ENCODE data around the gene MVB12B. TPM values are rescaled to one million over a fixed set of nuclear protein-coding genes. Genes with fewer than 3 reads are reported as not detected.

Gene MVB12B
- total RNA-seq, 1 experiment from 2014 or later: not detected

DNA sequence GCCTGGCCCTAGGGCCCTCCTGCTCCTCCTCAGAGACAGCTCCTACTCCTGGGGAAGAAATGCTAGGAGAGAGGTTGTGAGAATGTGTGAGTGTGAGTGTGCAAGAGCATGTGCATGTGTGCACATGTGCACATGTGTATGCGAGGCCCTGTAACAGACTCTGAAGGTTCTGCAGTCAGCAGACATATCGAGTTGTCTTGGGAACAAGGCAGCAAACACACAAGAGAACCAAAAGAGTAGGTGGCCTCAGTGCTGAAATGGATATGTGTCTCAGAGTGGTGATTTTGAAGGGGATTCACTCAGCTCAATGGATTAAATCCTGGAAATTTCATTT lies 50.5 kb downstream of the MVB12B start:
- H3K9me2 ChIP-seq (replicated peaks; ENCODE audit: insufficient read depth, low read length): no peaks in the 10 kb centered on the region
- H4K20me1 ChIP-seq (ENCODE audit: insufficient read depth, low read depth, low read length): no peaks in the 10 kb centered on the region
- no peak overlapping the region for H2AFZ ChIP-seq (ENCODE audit: low read length)
- H3K4me1 ChIP-seq (ENCODE audit: low read length): no peaks in the 10 kb centered on the region
- H3K9me3 ChIP-seq (ENCODE audit: low read length): no peaks in the 10 kb centered on the region
- H3K79me2 ChIP-seq (ENCODE audit: low read length): no peaks in the 10 kb centered on the region
- no peak overlapping the region for H3K4me3 ChIP-seq (ENCODE audit: low read length)
- no peak for DNase-seq
- H3K27ac ChIP-seq (ENCODE audit: low read length): no peak overlapping the region
- no peaks in the 10 kb centered on the region for H3K27me3 ChIP-seq (ENCODE audit: low read length)
- H3K9ac ChIP-seq (ENCODE audit: low read length): no peak overlapping the region
- H3K36me3 ChIP-seq (ENCODE audit: insufficient read depth, low read length): no peaks in the 10 kb centered on the region
- H3K4me2 ChIP-seq (ENCODE audit: low read depth, low read length, poor library complexity, severe bottlenecking): no peak overlapping the region

DNA sequence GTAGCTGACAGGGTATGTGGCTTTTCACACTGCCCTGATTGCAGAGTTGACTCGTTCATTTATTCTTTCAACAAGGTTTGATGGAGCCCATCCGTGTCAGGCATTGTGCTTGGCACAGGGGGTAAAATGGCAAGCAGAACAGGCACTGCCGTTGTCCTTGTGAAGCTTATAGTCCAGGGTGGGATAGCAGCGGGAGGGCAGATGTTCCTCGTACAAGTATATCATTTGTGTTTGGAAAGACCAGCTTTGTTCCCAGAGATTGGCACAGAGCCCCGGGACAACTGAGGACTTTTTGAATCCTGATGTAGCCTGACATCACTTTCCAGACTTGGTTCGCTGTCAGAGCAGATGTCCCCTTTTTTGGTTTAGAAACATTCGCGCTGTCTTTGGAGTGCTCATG lies 50.9 kb downstream of the MVB12B start:
- Histone ChIP-seq H3K9me3 (ENCODE audit: low read length) (no peaks in the 10 kb centered on the region), H3K27me3 (ENCODE audit: low read length) (no peaks in the 10 kb centered on the region), H3K4me3 (ENCODE audit: low read length) (no peak overlapping the region), H3K27ac (ENCODE audit: low read length) (no peak overlapping the region), H3K79me2 (ENCODE audit: low read length) (no peaks in the 10 kb centered on the region), H3K4me2 (ENCODE audit: low read depth, low read length, poor library complexity, severe bottlenecking) (no peak overlapping the region), H3K4me1 (ENCODE audit: low read length) (no peaks in the 10 kb centered on the region), H4K20me1 (ENCODE audit: insufficient read depth, low read depth, low read length) (no peaks in the 10 kb centered on the region), H2AFZ (ENCODE audit: low read length) (no peak overlapping the region), H3K9ac (ENCODE audit: low read length) (no peak overlapping the region), H3K36me3 (ENCODE audit: insufficient read depth, low read length) (no peaks in the 10 kb centered on the region), H3K9me2 (replicated peaks; ENCODE audit: insufficient read depth, low read length) (no peaks in the 10 kb centered on the region)
- DNase-seq: no peak

- no peaks in the 10 kb centered on the region for H3K79me2 ChIP-seq (ENCODE audit: low read length)
- no peaks in the 10 kb centered on the region for H3K9me2 ChIP-seq (replicated peaks; ENCODE audit: insufficient read depth, low read length)
- no peak overlapping the region for H3K27ac ChIP-seq (ENCODE audit: low read length)
- H2AFZ ChIP-seq (ENCODE audit: low read length): no peak overlapping the region
- no peaks in the 10 kb centered on the region for H3K9me3 ChIP-seq (ENCODE audit: low read length)
- no peak overlapping the region for H3K4me2 ChIP-seq (ENCODE audit: low read depth, low read length, poor library complexity, severe bottlenecking)
- no peak for DNase-seq
- H3K27me3 ChIP-seq (ENCODE audit: low read length): no peaks in the 10 kb centered on the region
- H3K4me3 ChIP-seq (ENCODE audit: low read length): no peak overlapping the region
- no peak overlapping the region for H3K9ac ChIP-seq (ENCODE audit: low read length)
- no peaks in the 10 kb centered on the region for H4K20me1 ChIP-seq (ENCODE audit: insufficient read depth, low read depth, low read length)
- no peaks in the 10 kb centered on the region for H3K4me1 ChIP-seq (ENCODE audit: low read length)
- no peaks in the 10 kb centered on the region for H3K36me3 ChIP-seq (ENCODE audit: insufficient read depth, low read length)
Measured at GRCh38 chr9:126378761-126379160, 52.1 kb downstream of the MVB12B start.

GRCh38 chr9:126379661-126380360 lies 53.2 kb downstream of the MVB12B start:
- H3K27me3 ChIP-seq (ENCODE audit: low read length): no peaks in the 10 kb centered on the region
- H3K4me1 ChIP-seq (ENCODE audit: low read length): no peaks in the 10 kb centered on the region
- H3K9me2 ChIP-seq (replicated peaks; ENCODE audit: insufficient read depth, low read length): no peaks in the 10 kb centered on the region
- H4K20me1 ChIP-seq (ENCODE audit: insufficient read depth, low read depth, low read length): no peaks in the 10 kb centered on the region
- no peak overlapping the region for H3K9ac ChIP-seq (ENCODE audit: low read length)
- no peak overlapping the region for H3K27ac ChIP-seq (ENCODE audit: low read length)
- no peak overlapping the region for H2AFZ ChIP-seq (ENCODE audit: low read length)
- H3K36me3 ChIP-seq (ENCODE audit: insufficient read depth, low read length): no peaks in the 10 kb centered on the region
- H3K4me3 ChIP-seq (ENCODE audit: low read length): no peak overlapping the region
- no peaks in the 10 kb centered on the region for H3K79me2 ChIP-seq (ENCODE audit: low read length)
- no peak for DNase-seq
- H3K9me3 ChIP-seq (ENCODE audit: low read length): no peaks in the 10 kb centered on the region
- H3K4me2 ChIP-seq (ENCODE audit: low read depth, low read length, poor library complexity, severe bottlenecking): no peak overlapping the region

DNA sequence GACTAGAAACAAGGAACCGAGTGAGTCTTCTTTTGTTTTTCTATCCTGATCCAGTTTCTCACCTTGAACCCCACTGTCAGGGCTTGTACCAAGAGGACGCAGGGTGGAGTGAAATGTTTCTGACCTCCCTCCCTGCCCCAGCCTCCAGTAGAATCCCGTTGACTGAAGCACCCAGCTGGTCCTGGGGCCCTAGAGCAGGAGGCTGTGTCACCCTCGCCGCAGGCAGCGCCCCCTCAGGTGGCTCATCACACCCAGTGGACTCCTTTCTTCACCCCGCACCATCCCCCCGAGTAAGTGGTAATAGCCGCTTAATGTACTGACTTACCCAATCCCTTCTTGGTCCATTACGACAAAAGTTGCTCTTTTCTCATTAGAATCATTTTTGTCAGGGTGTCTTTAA lies 53.8 kb downstream of the MVB12B start:
- Histone ChIP-seq H3K27me3 (ENCODE audit: low read length) (no peaks in the 10 kb centered on the region), H4K20me1 (ENCODE audit: insufficient read depth, low read depth, low read length) (no peaks in the 10 kb centered on the region), H3K79me2 (ENCODE audit: low read length) (no peaks in the 10 kb centered on the region), H3K4me1 (ENCODE audit: low read length) (no peaks in the 10 kb centered on the region), H3K9ac (ENCODE audit: low read length) (no peak overlapping the region), H2AFZ (ENCODE audit: low read length) (no peak overlapping the region), H3K4me2 (ENCODE audit: low read depth, low read length, poor library complexity, severe bottlenecking) (no peak overlapping the region), H3K36me3 (ENCODE audit: insufficient read depth, low read length) (no peaks in the 10 kb centered on the region), H3K9me3 (ENCODE audit: low read length) (no peaks in the 10 kb centered on the region), H3K9me2 (replicated peaks; ENCODE audit: insufficient read depth, low read length) (no peaks in the 10 kb centered on the region), H3K4me3 (ENCODE audit: low read length) (no peak overlapping the region), H3K27ac (ENCODE audit: low read length) (no peak overlapping the region)
- no peak for DNase-seq

- Histone ChIP-seq H4K20me1 (ENCODE audit: insufficient read depth, low read depth, low read length) (no peaks in the 10 kb centered on the region), H3K9me2 (replicated peaks; ENCODE audit: insufficient read depth, low read length) (no peaks in the 10 kb centered on the region), H3K27ac (ENCODE audit: low read length) (no peak overlapping the region), H3K36me3 (ENCODE audit: insufficient read depth, low read length) (no peaks in the 10 kb centered on the region), H3K27me3 (ENCODE audit: low read length) (no peaks in the 10 kb centered on the region), H3K9ac (ENCODE audit: low read length) (no peak overlapping the region), H3K79me2 (ENCODE audit: low read length) (no peaks in the 10 kb centered on the region), H3K4me2 (ENCODE audit: low read depth, low read length, poor library complexity, severe bottlenecking) (no peak overlapping the region), H3K9me3 (ENCODE audit: low read length) (no peaks in the 10 kb centered on the region), H3K4me3 (ENCODE audit: low read length) (no peak overlapping the region), H2AFZ (ENCODE audit: low read length) (no peak overlapping the region), H3K4me1 (ENCODE audit: low read length) (no peaks in the 10 kb centered on the region)
- DNase-seq: no peak
Measured at GRCh38 chr9:126381195-126381594, 54.6 kb downstream of the MVB12B start.

- H3K36me3 ChIP-seq (ENCODE audit: insufficient read depth, low read length): no peaks in the 10 kb centered on the region
- no peaks in the 10 kb centered on the region for H3K9me3 ChIP-seq (ENCODE audit: low read length)
- no peak overlapping the region for H3K9ac ChIP-seq (ENCODE audit: low read length)
- no peaks in the 10 kb centered on the region for H4K20me1 ChIP-seq (ENCODE audit: insufficient read depth, low read depth, low read length)
- no peaks in the 10 kb centered on the region for H3K27me3 ChIP-seq (ENCODE audit: low read length)
- H3K9me2 ChIP-seq (replicated peaks; ENCODE audit: insufficient read depth, low read length): no peaks in the 10 kb centered on the region
- no peak overlapping the region for H2AFZ ChIP-seq (ENCODE audit: low read length)
- H3K27ac ChIP-seq (ENCODE audit: low read length): no peak overlapping the region
- H3K79me2 ChIP-seq (ENCODE audit: low read length): no peaks in the 10 kb centered on the region
- no peak overlapping the region for H3K4me2 ChIP-seq (ENCODE audit: low read depth, low read length, poor library complexity, severe bottlenecking)
- H3K4me3 ChIP-seq (ENCODE audit: low read length): no peak overlapping the region
- DNase-seq: no peak
- no peaks in the 10 kb centered on the region for H3K4me1 ChIP-seq (ENCODE audit: low read length)
Measured at GRCh38 chr9:126383406-126384046, 56.9 kb downstream of the MVB12B start.

DNA sequence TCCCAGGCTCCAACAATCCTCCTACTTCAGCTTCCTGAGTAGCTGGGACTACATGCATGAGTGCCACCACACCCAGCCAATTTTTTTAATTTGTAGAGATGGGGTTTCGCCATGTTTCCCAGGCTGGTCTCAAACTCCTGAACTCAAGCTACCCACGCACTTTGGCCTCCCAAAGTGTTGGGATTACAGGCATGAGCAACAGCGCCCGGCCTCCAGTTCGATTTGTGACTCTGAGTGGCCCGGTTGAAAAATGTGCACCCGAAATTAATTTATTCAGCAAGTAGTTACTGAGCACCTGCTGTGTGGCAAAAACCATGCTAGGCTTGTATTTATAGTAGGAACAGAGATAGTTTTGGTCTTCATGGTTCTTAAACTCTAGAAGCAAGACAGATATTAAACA lies 58.3 kb downstream of the MVB12B start:
- Histone ChIP-seq H3K9me2 (replicated peaks; ENCODE audit: insufficient read depth, low read length) (no peaks in the 10 kb centered on the region), H3K9me3 (ENCODE audit: low read length) (no peaks in the 10 kb centered on the region), H3K27me3 (ENCODE audit: low read length) (no peaks in the 10 kb centered on the region), H3K4me3 (ENCODE audit: low read length) (no peak overlapping the region), H3K4me1 (ENCODE audit: low read length) (no peaks in the 10 kb centered on the region), H3K9ac (ENCODE audit: low read length) (no peak overlapping the region), H2AFZ (ENCODE audit: low read length) (no peak overlapping the region), H3K4me2 (ENCODE audit: low read depth, low read length, poor library complexity, severe bottlenecking) (no peak overlapping the region), H3K27ac (ENCODE audit: low read length) (no peak overlapping the region), H3K36me3 (ENCODE audit: insufficient read depth, low read length) (no peaks in the 10 kb centered on the region), H4K20me1 (ENCODE audit: insufficient read depth, low read depth, low read length) (no peaks in the 10 kb centered on the region), H3K79me2 (ENCODE audit: low read length) (no peaks in the 10 kb centered on the region)
- no peak for DNase-seq

Data from Karpas-422 (cell line).